Loucy (cell line): ENCODE results near the gene PANK4.

Experiments used
- H2AFZ ChIP-seq: fragments of 200-600 bp; sonication (generic); 2 replicates; pipeline ENCODE4 v1.6.0; 2016; ENCODE audit warnings: antibody characterized with exemption, mild to moderate bottlenecking, low read length, moderate library complexity
- H3F3A ChIP-seq: fragments of 200-600 bp; 2 replicates; pipeline ENCODE4 v1.6.0; 2016; ENCODE audit warnings: antibody characterized with exemption, low read depth, mild to moderate bottlenecking
- H3K27me3 ChIP-seq: fragments of 200-600 bp; sonication (generic); 2 replicates; pipeline ENCODE4 v1.6.1; 2014; ENCODE audit warnings: low read length, mild to moderate bottlenecking; ENCODE audit not compliant: insufficient read depth, poor library complexity, severe bottlenecking
- H3K36me3 ChIP-seq: fragments of 200-600 bp; sonication (generic); 2 replicates; pipeline ENCODE4 v1.6.1; 2016; ENCODE audit warnings: low read length; ENCODE audit not compliant: insufficient read depth
- H3K4me1 ChIP-seq: fragments of 200-600 bp; sonication (generic); 2 replicates; pipeline ENCODE4 v1.5.1; 2014; ENCODE audit warnings: low read length, mild to moderate bottlenecking; ENCODE audit not compliant: insufficient read depth, poor library complexity, severe bottlenecking
- H3K4me2 ChIP-seq: fragments of 200-600 bp; sonication (generic); 2 replicates; pipeline ENCODE4 v1.6.0; 2014; ENCODE audit warnings: antibody characterized with exemption, low read length, low read depth, mild to moderate bottlenecking; ENCODE audit not compliant: poor library complexity, severe bottlenecking
- H3K4me3 ChIP-seq: fragments of 200-600 bp; sonication (generic); 2 replicates; pipeline ENCODE4 v1.5.1; 2014; ENCODE audit warnings: low read length, mild to moderate bottlenecking, mixed read lengths; ENCODE audit not compliant: poor library complexity, severe bottlenecking
- H3K79me2 ChIP-seq: fragments of 200-600 bp; sonication (generic); 2 replicates; pipeline ENCODE4 v1.6.1; 2014; ENCODE audit warnings: low read length; ENCODE audit not compliant: insufficient read depth
- H3K9ac ChIP-seq: fragments of 200-600 bp; sonication (generic); 2 replicates; pipeline ENCODE4 v1.6.0; 2014; ENCODE audit warnings: mild to moderate bottlenecking, low read depth, low read length, moderate library complexity; ENCODE audit not compliant: poor library complexity, severe bottlenecking
- H3K9me2 ChIP-seq: fragments of 200-600 bp; sonication (generic); replicated peaks from 2 replicates; pipeline ENCODE4 v1.6.1; 2016; ENCODE audit warnings: low read depth, low read length, mixed read lengths
- H3K9me3 ChIP-seq: fragments of 200-600 bp; sonication (generic); 2 replicates; pipeline ENCODE4 v1.6.1; 2014; ENCODE audit warnings: mild to moderate bottlenecking, antibody characterized with exemption, low read length, low read depth; ENCODE audit not compliant: insufficient read depth
- H4K20me1 ChIP-seq: fragments of 200-600 bp; sonication (generic); 2 replicates; pipeline ENCODE4 v1.6.0; 2014; ENCODE audit warnings: antibody characterized with exemption, low read length, mild to moderate bottlenecking; ENCODE audit not compliant: insufficient read depth, poor library complexity, severe bottlenecking
- CTCF ChIP-seq: fragments of 200-600 bp; sonication (generic); conservative IDR thresholded peaks from 2 replicates; pipeline ENCODE4 v1.5.1; 2014; ENCODE audit warnings: mild to moderate bottlenecking, antibody characterized with exemption, low read length
- EZH2phosphoT487 ChIP-seq: fragments of 200-600 bp; IDR thresholded peaks from 2 replicates; pipeline ENCODE4 v1.6.1; 2018; ENCODE audit warnings: antibody characterized with exemption, mild to moderate bottlenecking, moderate library complexity, borderline replicate concordance

The PANK4 gene

GRCh38 chr1:2520206-2520605, 6.2 kb downstream of the PANK4 start:
- Histone ChIP-seq H2AFZ (no peak overlapping the region), H3K4me3 (no peak overlapping the region), H3K9ac (no peak overlapping the region), H3K4me2 (no peak overlapping the region), H3K4me1 (peaks cover 18% of the 10 kb centered on the region), H3K9me2 (no peaks in the 10 kb centered on the region), H3F3A (no peaks in the 10 kb centered on the region), H3K79me2 (peaks cover 38% of the 10 kb centered on the region), H3K36me3 (peaks cover 58% of the 10 kb centered on the region; the same call in 1 of the 2 replicates), H4K20me1 (peaks cover 29% of the 10 kb centered on the region), H3K27me3 (no peaks in the 10 kb centered on the region), H3K9me3 (no peaks in the 10 kb centered on the region)
- TF ChIP-seq CTCF (no peak), EZH2phosphoT487 (no peak)

GRCh38 chr1:2519729-2520128, 6.7 kb downstream of the PANK4 start:
- Histone ChIP-seq H3K79me2 (peaks cover 33% of the 10 kb centered on the region), H3K4me1 (peaks cover 14% of the 10 kb centered on the region), H3K9me2 (no peaks in the 10 kb centered on the region), H3K9ac (no peak overlapping the region), H3F3A (no peaks in the 10 kb centered on the region), H4K20me1 (peaks cover 24% of the 10 kb centered on the region), H3K9me3 (no peaks in the 10 kb centered on the region), H3K4me2 (no peak overlapping the region), H3K27me3 (no peaks in the 10 kb centered on the region), H3K36me3 (peaks cover 63% of the 10 kb centered on the region; the same call in 1 of the 2 replicates), H2AFZ (no peak overlapping the region), H3K4me3 (no peak overlapping the region)
- no peak for TF ChIP-seq EZH2phosphoT487
- no peak for TF ChIP-seq CTCF

- peaks cover 9% of the 10 kb centered on the region for H3K4me1 ChIP-seq
- H3K9me3 ChIP-seq, result no peaks in the 10 kb centered on the region
- H3K4me3 ChIP-seq, result no peak overlapping the region
- peaks cover 66% of the 10 kb centered on the region; the same call in 1 of the 2 replicates for H3K36me3 ChIP-seq
- peaks cover 28% of the 10 kb centered on the region for H3K79me2 ChIP-seq
- no peak for TF ChIP-seq CTCF
- no peak for TF ChIP-seq EZH2phosphoT487
- H2AFZ ChIP-seq, result no peak overlapping the region
- H3K9ac ChIP-seq, result no peak overlapping the region
- no peaks in the 10 kb centered on the region for H3K9me2 ChIP-seq
- H3K27me3 ChIP-seq, result no peaks in the 10 kb centered on the region
- no peaks in the 10 kb centered on the region for H3F3A ChIP-seq
- H3K4me2 ChIP-seq, result no peak overlapping the region
- H4K20me1 ChIP-seq, result peaks cover 18% of the 10 kb centered on the region
These were observed 7.2 kb downstream of the PANK4 start for GRCh38 chr1:2519029-2519685.
